Natural killer cell (primary cell): ENCODE data around the gene FXYD6. TPM values are rescaled to one million over a fixed set of nuclear protein-coding genes. Genes with fewer than 3 reads are reported as not detected.

Source experiments
- ATAC-seq, 3 donors: fragments of 150-1000 bp in 2 of 3; fragments of 200-7000 bp in 1 of 3; cut with Tn5 transposase; 1 replicate in 1 of 3; 2 replicates in 2 of 3; pipeline ENCODE4 v1.10.0; 2021; ENCODE audit warnings: mild to moderate bottlenecking in 2 of 3, moderate library complexity in 2 of 3
- DNase-seq, 2 donors: peaks; one replicate each; pipeline versions ENCODE4 v3.0.0 to v3.0.0-alpha.2; 2013 to 2021; ENCODE audit warnings: mixed read lengths in 1 of 2
- H3K27ac ChIP-seq: one replicate; pipeline ENCODE4 v1.5.1; 2013; ENCODE audit warnings: mild to moderate bottlenecking, low read length
- H3K27me3 ChIP-seq: one replicate; pipeline ENCODE4 v1.6.1; 2013; ENCODE audit warnings: low read length; ENCODE audit not compliant: control insufficient read depth, insufficient read depth
- H3K36me3 ChIP-seq: one replicate; pipeline ENCODE4 v1.6.1; 2013; ENCODE audit warnings: low read length; ENCODE audit not compliant: control insufficient read depth, insufficient read depth
- H3K4me1 ChIP-seq: one replicate; pipeline ENCODE4 v1.6.1; 2013; ENCODE audit warnings: low read length; ENCODE audit not compliant: control insufficient read depth, insufficient read depth
- H3K4me3 ChIP-seq: one replicate; pipeline ENCODE4 v1.5.1; 2013; ENCODE audit warnings: low read length
- H3K9me3 ChIP-seq: one replicate; pipeline ENCODE4 v1.6.1; 2013; ENCODE audit warnings: low read length; ENCODE audit not compliant: control insufficient read depth, insufficient read depth
- H3K27ac Mint-ChIP-seq, 2 donors: one replicate each; pipeline ENCODE4 v1.8.0; 2022; ENCODE audit warnings: mild to moderate bottlenecking in 2 of 2, mixed read lengths in 2 of 2, moderate library complexity in 1 of 2
- H3K27me3 Mint-ChIP-seq, 2 donors: one replicate each; pipeline ENCODE4 v1.8.0; 2022; ENCODE audit warnings: low read depth in 2 of 2, mixed read lengths in 2 of 2
- H3K36me3 Mint-ChIP-seq: one replicate; pipeline ENCODE4 v1.8.0; 2022; ENCODE audit warnings: mixed read lengths
- H3K4me1 Mint-ChIP-seq, 2 donors: one replicate each; pipeline ENCODE4 v1.8.0; 2022; ENCODE audit warnings: mixed read lengths in 2 of 2
- H3K4me3 Mint-ChIP-seq: one replicate; pipeline ENCODE4 v1.8.0; 2022; ENCODE audit warnings: mild to moderate bottlenecking, moderate library complexity, mixed read lengths
- H3K9me3 Mint-ChIP-seq, 2 donors: one replicate each; pipeline ENCODE4 v1.8.0; 2022; ENCODE audit warnings: mixed read lengths in 2 of 2
- WGBS: methylation state at CpG from one replicate; pipeline ENCODE4 v1.1.7; 2013; ENCODE audit warnings: missing lambda C conversion rate; ENCODE audit not compliant: insufficient coverage; 5-methylcytosine and 5-hydroxymethylcytosine counted together
- intact Hi-C: fragments of 100-400 bp; cut with micrococcal nuclease; formaldehyde crosslinking; loops from one replicate; pipeline ENCODE4 v1.14.2; 2022
- total RNA-seq, 4 donors: library from RNA; stranded (reverse); fragments of 120-200 nt in 1 of 4; gene quantifications; one replicate each; pipeline versions ENCODE4 v1.2.3 to v1.2.4, GENCODE V29; 2013 to 2022
- TF ChIP-seq, protein P1 (sequence below): fragments of 200-600 bp; IDR thresholded peaks from one replicate; pipeline ENCODE4 v1.8.0; 2022; ENCODE audit warnings: antibody characterized with exemption

FXYD6 gene
- total RNA-seq, 3 donors from 2014 or later (not counting 1 experiment from before 2014, with no cell fraction given): 0.20 to 0.90 TPM; not detected in 1

- 78% methylated on average over 8 of the region's 8 CpGs for WGBS
- Mint-ChIP-seq H3K27me3 (peaks cover 0 to 5% of the 10 kb centered on the region in 2 donors), H3K27ac (no peak overlapping the region), H3K4me1 (peaks cover 10 to 17% of the 10 kb centered on the region in 2 donors), H3K4me3 (no peak overlapping the region), H3K36me3 (no peaks in the 10 kb centered on the region), H3K9me3 (no peaks in the 10 kb centered on the region)
- H3K4me1 ChIP-seq: peaks cover 38% of the 10 kb centered on the region
- H3K27me3 ChIP-seq: no peaks in the 10 kb centered on the region
- no peak overlapping the region for H3K27ac ChIP-seq
- no peak overlapping the region for H3K4me3 ChIP-seq
- ATAC-seq (no peak), DNase-seq (peak in 1 of 2 donors; percentile 3)
- H3K36me3 ChIP-seq: no peaks in the 10 kb centered on the region
- H3K9me3 ChIP-seq: no peaks in the 10 kb centered on the region
- TF ChIP-seq, protein P1, sequence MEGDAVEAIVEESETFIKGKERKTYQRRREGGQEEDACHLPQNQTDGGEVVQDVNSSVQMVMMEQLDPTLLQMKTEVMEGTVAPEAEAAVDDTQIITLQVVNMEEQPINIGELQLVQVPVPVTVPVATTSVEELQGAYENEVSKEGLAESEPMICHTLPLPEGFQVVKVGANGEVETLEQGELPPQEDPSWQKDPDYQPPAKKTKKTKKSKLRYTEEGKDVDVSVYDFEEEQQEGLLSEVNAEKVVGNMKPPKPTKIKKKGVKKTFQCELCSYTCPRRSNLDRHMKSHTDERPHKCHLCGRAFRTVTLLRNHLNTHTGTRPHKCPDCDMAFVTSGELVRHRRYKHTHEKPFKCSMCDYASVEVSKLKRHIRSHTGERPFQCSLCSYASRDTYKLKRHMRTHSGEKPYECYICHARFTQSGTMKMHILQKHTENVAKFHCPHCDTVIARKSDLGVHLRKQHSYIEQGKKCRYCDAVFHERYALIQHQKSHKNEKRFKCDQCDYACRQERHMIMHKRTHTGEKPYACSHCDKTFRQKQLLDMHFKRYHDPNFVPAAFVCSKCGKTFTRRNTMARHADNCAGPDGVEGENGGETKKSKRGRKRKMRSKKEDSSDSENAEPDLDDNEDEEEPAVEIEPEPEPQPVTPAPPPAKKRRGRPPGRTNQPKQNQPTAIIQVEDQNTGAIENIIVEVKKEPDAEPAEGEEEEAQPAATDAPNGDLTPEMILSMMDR: no peak
- intact Hi-C loops: no loop called here
Observed at GRCh38 chr11:117838901-117839300, 37.6 kb downstream of the FXYD6 start.

DNA sequence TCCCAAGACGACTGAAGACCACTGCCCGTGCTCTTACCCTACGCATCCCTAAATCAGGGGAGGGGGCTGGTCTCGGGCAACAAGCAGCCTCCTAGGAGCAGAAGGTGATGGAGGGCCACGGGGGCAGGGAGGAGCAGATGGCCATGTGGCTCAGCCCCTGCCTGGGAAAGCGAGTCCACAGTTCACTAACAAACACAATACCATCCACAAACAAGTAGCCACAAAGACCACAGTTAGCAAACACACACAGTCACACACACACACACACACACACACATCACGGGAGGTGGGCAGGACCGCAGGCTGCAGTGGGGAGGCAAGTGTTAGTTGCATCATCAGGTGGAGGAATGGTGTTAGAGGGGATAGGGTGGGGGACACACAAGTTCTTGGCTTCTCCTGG, 38.7 kb downstream of the FXYD6 start:
- intact Hi-C loops: no loop called here
- TF ChIP-seq, protein P1: no peak
- peak overlapping the region; percentile 56 for H3K4me3 Mint-ChIP-seq
- Histone ChIP-seq H3K9me3 (no peaks in the 10 kb centered on the region), H3K4me3 (no peak overlapping the region), H3K4me1 (peaks cover 33% of the 10 kb centered on the region), H3K36me3 (no peaks in the 10 kb centered on the region), H3K27ac (no peak overlapping the region), H3K27me3 (no peaks in the 10 kb centered on the region)
- peaks cover 10 to 17% of the 10 kb centered on the region in 2 donors for H3K4me1 Mint-ChIP-seq
- H3K36me3 Mint-ChIP-seq: no peaks in the 10 kb centered on the region
- WGBS: 54% methylated on average over 8 of the region's 8 CpGs
- ATAC-seq (peak in 2 of 3 donors; percentile 31 to 61), DNase-seq (peak; percentile 16 to 41)
- no peaks in the 10 kb centered on the region for H3K9me3 Mint-ChIP-seq
- H3K27me3 Mint-ChIP-seq: peaks cover 0 to 5% of the 10 kb centered on the region in 2 donors
- peak overlapping the region in 1 of 2 donors; percentile 40 for H3K27ac Mint-ChIP-seq

- WGBS: 88% methylated on average over 18 of the region's 18 CpGs
- ATAC-seq (no peak), DNase-seq (peak in 1 of 2 donors; percentile 11)
- Mint-ChIP-seq H3K36me3 (no peaks in the 10 kb centered on the region), H3K4me1 (peaks cover 10 to 21% of the 10 kb centered on the region in 2 donors), H3K27me3 (peaks cover 0 to 10% of the 10 kb centered on the region in 2 donors), H3K4me3 (peak overlapping the region; percentile 40), H3K9me3 (no peaks in the 10 kb centered on the region), H3K27ac (peak overlapping the region in 1 of 2 donors; percentile 40)
- TF ChIP-seq, protein P1: no peak
- peaks cover 27% of the 10 kb centered on the region for H3K4me1 ChIP-seq
- H3K4me3 ChIP-seq: no peak overlapping the region
- no peaks in the 10 kb centered on the region for H3K27me3 ChIP-seq
- H3K27ac ChIP-seq: no peak overlapping the region
- H3K9me3 ChIP-seq: no peaks in the 10 kb centered on the region
- no peaks in the 10 kb centered on the region for H3K36me3 ChIP-seq
- intact Hi-C loops: no loop called here
Observed at GRCh38 chr11:117837070-117837776, 39.2 kb downstream of the FXYD6 start.
